NCI-H2227 treated with DMSO at 0.1 percent for 48 hours (cell line): ENCODE results near the gene CST3.
A peak's percentile ranks its signal among the peaks of the same experiment; 100 is the strongest.
"Not testable (repeated sequence)": the region's sequence is repeated elsewhere in the genome, so short reads cannot be mapped to it uniquely, and the experiment has no call there.

Experiments used
- DNase-seq: peaks from one replicate; lab custom pipeline; 2025; lab: John Stamatoyannopoulos, UW

Gene CST3

GRCh38 chr20:23628402-23629016, 9.2 kb downstream of the CST3 start:
- DNase-seq: no peak

GRCh38 chr20:23627501-23627900, 10.3 kb downstream of the CST3 start:
- no peak for DNase-seq

GRCh38 chr20:23626040-23626620, 11.6 kb downstream of the CST3 start:
- DNase-seq: no peak

GRCh38 chr20:23625236-23625964, 12.4 kb downstream of the CST3 start:
- no peak for DNase-seq

GRCh38 chr20:23624324-23624691, 13.4 kb downstream of the CST3 start:
- no peak for DNase-seq

- DNase-seq: no peak
Measured at GRCh38 chr20:23623666-23624323, 14.0 kb downstream of the CST3 start.

GRCh38 chr20:23622839-23623343, 14.9 kb downstream of the CST3 start:
- DNase-seq: peak; percentile 0

GRCh38 chr20:23622401-23622800, 15.4 kb downstream of the CST3 start:
- DNase-seq: not testable (repeated sequence)

- not testable (repeated sequence) for DNase-seq
Measured at GRCh38 chr20:23620670-23621386, 16.9 kb downstream of the CST3 start.

GRCh38 chr20:23614163-23614562, 23.6 kb downstream of the CST3 start:
- DNase-seq: no peak

GRCh38 chr20:23613676-23614075, 24.1 kb downstream of the CST3 start:
- no peak for DNase-seq

GRCh38 chr20:23612396-23612795, 25.4 kb downstream of the CST3 start:
- DNase-seq: no peak

GRCh38 chr20:23609486-23610109, 28.2 kb downstream of the CST3 start:
- no peak for DNase-seq

- no peak for DNase-seq
Measured at GRCh38 chr20:23608251-23608846, 29.4 kb downstream of the CST3 start.

- no peak for DNase-seq
Measured at GRCh38 chr20:23607497-23608245, 30.1 kb downstream of the CST3 start.

GRCh38 chr20:23606652-23607049, 31.1 kb downstream of the CST3 start:
- DNase-seq: peak; percentile 50

GRCh38 chr20:23605867-23606651, 31.7 kb downstream of the CST3 start, which contains the start of gene CST9:
TSS of gene CST9 (minus strand) at chr20:23605917. CDS start at chr20:23605864, 53 bp downstream.
- no peak for DNase-seq

- no peak for DNase-seq
Measured at GRCh38 chr20:23604306-23604705, 33.4 kb downstream of the CST3 start.

GRCh38 chr20:23603321-23603720, 34.4 kb downstream of the CST3 start:
- DNase-seq: no peak
